Activated effector memory CD4-positive, alpha-beta T cell treated with Interleukin-2 at 50 U/mL for 16 hours (primary cell): Measurements from ENCODE around the gene NRSN2.
A peak's percentile ranks its signal among the peaks of the same experiment; 100 is the strongest.

Experiments used
- DNase-seq: peaks from one replicate; pipeline ENCODE4 v3.0.0-alpha.2; 2020

NRSN2 gene

GRCh38 chr20:346640-347316 lies at the start of gene NRSN2:
TSS of gene NRSN2 (plus strand) at chr20:347111. CDS start at chr20:349644, 2,533 bp downstream.
- DNase-seq, result no peak

- DNase-seq, result peak; percentile 42
Measured at GRCh38 chr20:297925-298775, 48.8 kb upstream of the NRSN2 start.

- no peak for DNase-seq
Measured at GRCh38 chr20:298776-299391, 48.0 kb upstream of the NRSN2 start.

- DNase-seq, result no peak
Measured at GRCh38 chr20:300345-300990, 46.4 kb upstream of the NRSN2 start.

- no peak for DNase-seq
Measured at GRCh38 chr20:301886-302848, 44.7 kb upstream of the NRSN2 start.

- no peak for DNase-seq
Measured at GRCh38 chr20:305745-306144, 41.2 kb upstream of the NRSN2 start.

- DNase-seq, result no peak
Measured at GRCh38 chr20:308427-309038, 38.4 kb upstream of the NRSN2 start.

- no peak for DNase-seq
Measured at GRCh38 chr20:309306-309840, 37.5 kb upstream of the NRSN2 start.

- peak; percentile 32 for DNase-seq
Measured at GRCh38 chr20:309841-310644, 36.9 kb upstream of the NRSN2 start.

- DNase-seq, result no peak
Measured at GRCh38 chr20:310645-311044, 36.3 kb upstream of the NRSN2 start.

GRCh38 chr20:311609-312008 lies 35.3 kb upstream of the NRSN2 start:
- DNase-seq, result no peak

GRCh38 chr20:312067-312466 lies 34.8 kb upstream of the NRSN2 start:
- no peak for DNase-seq

GRCh38 chr20:312866-313265 lies 34.0 kb upstream of the NRSN2 start:
- no peak for DNase-seq

- DNase-seq, result no peak
Measured at GRCh38 chr20:313402-313801, 33.5 kb upstream of the NRSN2 start.

- no peak for DNase-seq
Measured at GRCh38 chr20:313948-314347, 33.0 kb upstream of the NRSN2 start.

- DNase-seq, result no peak
Measured at GRCh38 chr20:316316-317068, 30.4 kb upstream of the NRSN2 start.

GRCh38 chr20:324177-325044 lies 22.5 kb upstream of the NRSN2 start:
- peak; percentile 83 for DNase-seq

GRCh38 chr20:325045-325888 lies 21.6 kb upstream of the NRSN2 start, which contains the start of gene SOX12:
TSS of gene SOX12 (plus strand) at chr20:325552. CDS start at chr20:325925, 373 bp downstream.
- peak; percentile 92 for DNase-seq
